ENCODE results near the gene CTDP1. TPM values are rescaled to one million over a fixed set of nuclear protein-coding genes. Genes with fewer than 3 reads are reported as not detected.

Gene CTDP1
- total RNA-seq, 4 donors from 2014 or later, result 20.7 to 36.2 (median 25.8) TPM

DNA sequence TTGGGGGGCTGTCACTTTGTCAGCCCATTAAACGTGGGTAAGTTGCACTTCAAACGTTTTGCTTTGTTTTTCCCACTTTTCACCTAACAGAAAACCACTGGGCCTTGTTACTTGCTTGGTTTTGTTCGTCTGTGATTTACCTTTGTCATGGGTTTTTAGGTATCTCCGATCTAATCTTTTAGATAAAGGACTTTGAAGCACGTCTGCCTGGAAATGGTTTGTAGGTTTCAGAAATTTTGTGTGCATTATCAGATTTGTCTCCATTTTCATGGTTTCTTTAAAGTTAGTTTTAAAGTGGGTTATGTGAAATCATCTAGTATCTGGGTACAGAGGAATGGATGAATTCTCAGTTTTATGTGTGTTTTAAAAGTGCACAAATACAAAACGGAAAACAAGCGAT, 6.4 kb downstream of the CTDP1 start:
- Histone ChIP-seq H3K4me1 (peaks cover under 1 to 13% (median 8%) of the 10 kb centered on the region in 4 donors), H3K36me3 (peaks cover 0 to 5% (median 0%) of the 10 kb centered on the region in 3 donors), H3K27ac (no peak overlapping the region), H3K4me3 (no peak overlapping the region), H3K9me3 (no peaks in the 10 kb centered on the region), H3K27me3 (no peaks in the 10 kb centered on the region)
- no peak for TF ChIP-seq POLR2A (IDR thresholded peaks at IDR 0.05)
- TF ChIP-seq, protein P1, sequence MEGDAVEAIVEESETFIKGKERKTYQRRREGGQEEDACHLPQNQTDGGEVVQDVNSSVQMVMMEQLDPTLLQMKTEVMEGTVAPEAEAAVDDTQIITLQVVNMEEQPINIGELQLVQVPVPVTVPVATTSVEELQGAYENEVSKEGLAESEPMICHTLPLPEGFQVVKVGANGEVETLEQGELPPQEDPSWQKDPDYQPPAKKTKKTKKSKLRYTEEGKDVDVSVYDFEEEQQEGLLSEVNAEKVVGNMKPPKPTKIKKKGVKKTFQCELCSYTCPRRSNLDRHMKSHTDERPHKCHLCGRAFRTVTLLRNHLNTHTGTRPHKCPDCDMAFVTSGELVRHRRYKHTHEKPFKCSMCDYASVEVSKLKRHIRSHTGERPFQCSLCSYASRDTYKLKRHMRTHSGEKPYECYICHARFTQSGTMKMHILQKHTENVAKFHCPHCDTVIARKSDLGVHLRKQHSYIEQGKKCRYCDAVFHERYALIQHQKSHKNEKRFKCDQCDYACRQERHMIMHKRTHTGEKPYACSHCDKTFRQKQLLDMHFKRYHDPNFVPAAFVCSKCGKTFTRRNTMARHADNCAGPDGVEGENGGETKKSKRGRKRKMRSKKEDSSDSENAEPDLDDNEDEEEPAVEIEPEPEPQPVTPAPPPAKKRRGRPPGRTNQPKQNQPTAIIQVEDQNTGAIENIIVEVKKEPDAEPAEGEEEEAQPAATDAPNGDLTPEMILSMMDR (IDR thresholded peaks at IDR 0.05), result no peak
- DNase-seq, result no peak

DNA sequence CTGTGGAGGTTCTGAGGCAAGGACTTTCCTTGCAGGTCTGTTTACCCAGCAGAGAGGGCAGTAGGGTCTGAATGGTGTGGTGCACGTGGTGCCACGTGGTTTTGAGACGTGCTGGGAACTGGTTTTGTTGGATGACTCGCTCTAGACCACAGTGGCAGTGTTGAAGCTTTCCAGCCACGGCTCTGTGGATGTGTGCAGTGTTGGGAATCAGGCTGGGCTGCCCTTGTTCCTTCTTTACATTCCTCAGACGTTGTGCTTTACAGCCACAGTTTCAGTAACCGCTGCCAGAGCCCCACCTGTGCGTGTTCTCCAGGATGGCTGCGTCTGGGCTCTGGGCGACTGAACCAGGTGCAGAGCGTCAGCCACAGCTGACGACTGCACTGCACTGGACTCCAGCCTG, 8.2 kb downstream of the CTDP1 start:
- peaks cover 0 to 5% (median 0%) of the 10 kb centered on the region in 3 donors for H3K36me3 ChIP-seq
- no peaks in the 10 kb centered on the region for H3K9me3 ChIP-seq
- DNase-seq, result peak in 1 of 3 donors; percentile 41
- H3K4me3 ChIP-seq, result no peak overlapping the region
- H3K27ac ChIP-seq, result no peak overlapping the region
- no peaks in the 10 kb centered on the region for H3K4me1 ChIP-seq
- TF ChIP-seq, protein P1 (IDR thresholded peaks at IDR 0.05), result no peak
- TF ChIP-seq POLR2A (IDR thresholded peaks at IDR 0.05), result no peak
- no peaks in the 10 kb centered on the region for H3K27me3 ChIP-seq

DNA sequence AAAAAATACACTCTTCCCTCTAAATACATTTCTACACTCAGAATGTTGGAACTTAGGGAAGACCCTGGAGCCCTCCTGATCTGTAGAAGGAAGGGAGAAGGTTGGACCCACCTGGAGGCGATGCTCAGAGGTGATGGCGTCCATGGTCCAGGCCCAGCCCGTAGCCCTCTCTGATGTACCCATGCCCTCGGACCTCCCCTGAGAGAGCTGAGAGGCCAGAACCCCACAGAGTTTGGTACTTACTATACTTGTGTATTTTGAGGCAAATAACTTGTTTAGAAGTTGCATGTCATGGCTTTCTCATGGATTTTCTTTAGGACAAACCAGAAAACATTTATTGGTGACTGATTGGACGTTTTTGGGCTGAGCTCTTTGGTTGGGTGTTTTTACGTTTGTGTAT, 10.5 kb downstream of the CTDP1 start:
- H3K4me1 ChIP-seq, result no peaks in the 10 kb centered on the region
- H3K27ac ChIP-seq, result no peak overlapping the region
- H3K27me3 ChIP-seq, result no peaks in the 10 kb centered on the region
- H3K4me3 ChIP-seq, result no peak overlapping the region
- H3K9me3 ChIP-seq, result no peaks in the 10 kb centered on the region
- DNase-seq, result peak in 1 of 3 donors; percentile 35
- peaks cover 0 to 2% (median 0%) of the 10 kb centered on the region in 3 donors for H3K36me3 ChIP-seq
- TF ChIP-seq, protein P1 (IDR thresholded peaks at IDR 0.05), result no peak
- no peak for TF ChIP-seq POLR2A (IDR thresholded peaks at IDR 0.05)

DNA sequence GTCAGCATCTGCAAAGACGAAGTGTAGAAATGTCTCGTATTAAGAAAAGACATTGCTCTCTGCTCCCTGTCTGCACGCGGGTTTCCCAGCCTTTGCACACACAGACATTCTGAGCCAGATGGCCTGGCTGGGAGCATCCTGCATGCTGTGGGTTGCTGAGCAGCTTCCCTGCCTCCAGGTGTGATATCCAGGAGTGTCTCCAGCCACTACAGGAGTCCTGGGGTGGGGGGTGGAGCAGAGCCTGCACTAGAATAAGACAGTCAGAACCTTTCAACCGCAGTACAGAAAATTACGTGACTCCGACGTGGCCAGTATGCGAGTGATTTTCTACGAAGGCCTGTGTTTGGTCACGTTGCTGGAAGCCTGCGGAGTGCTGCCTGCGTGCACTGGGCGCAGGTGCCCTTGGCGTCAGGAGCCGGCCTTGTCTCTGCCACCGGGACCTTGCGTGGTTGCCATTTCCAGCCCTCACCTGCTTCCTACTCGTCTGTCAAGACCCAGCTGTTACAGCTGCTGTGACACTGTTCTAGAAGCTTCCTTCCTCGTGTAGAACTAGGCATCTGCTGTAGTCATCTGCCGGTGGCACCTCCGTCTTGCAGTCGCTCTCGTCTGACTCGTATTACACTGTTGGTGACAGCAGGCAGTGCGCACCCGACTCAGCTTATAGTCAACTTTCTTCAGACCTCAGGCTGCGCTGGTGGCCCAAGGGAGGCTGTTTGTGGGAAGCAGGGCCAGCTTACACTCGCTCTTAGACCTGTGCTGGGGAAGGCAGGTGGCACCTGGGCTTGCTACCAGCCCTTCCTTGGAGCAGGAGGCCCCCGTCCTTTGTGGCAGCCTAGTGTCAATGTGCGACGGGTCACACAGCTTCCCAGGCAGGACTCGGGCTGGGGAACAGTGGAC, 11.2 kb downstream of the CTDP1 start:
- TF ChIP-seq, protein P1 (IDR thresholded peaks at IDR 0.05), result no peak
- TF ChIP-seq POLR2A (IDR thresholded peaks at IDR 0.05), result no peak
- no peaks in the 10 kb centered on the region for H3K9me3 ChIP-seq
- peak in 1 of 3 donors; percentile 38 for DNase-seq

DNA sequence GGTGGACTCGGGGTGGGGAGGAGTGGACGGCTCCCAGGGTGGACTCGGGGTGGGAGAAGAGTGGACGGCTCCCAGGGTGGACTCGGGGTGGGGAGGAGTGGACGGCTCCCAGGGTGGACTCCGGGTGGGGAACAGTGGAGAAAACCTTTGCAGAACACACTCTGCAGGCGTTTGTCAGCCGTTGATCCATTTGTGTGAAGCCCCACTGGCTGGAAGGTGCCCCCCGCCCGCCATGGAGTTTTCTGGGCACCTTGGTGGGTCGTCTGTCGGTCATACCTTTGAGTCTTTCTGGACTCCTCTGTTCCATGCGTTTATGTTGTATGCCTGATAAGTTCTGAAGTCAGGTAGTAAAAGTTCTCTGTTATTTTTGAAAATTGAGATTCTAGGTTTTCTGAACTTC, 12.5 kb downstream of the CTDP1 start:
- peaks cover 0 to 21% (median 0%) of the 10 kb centered on the region in 3 donors for H3K36me3 ChIP-seq
- no peak overlapping the region for H3K27ac ChIP-seq
- no peak overlapping the region for H3K4me3 ChIP-seq
- TF ChIP-seq POLR2A (IDR thresholded peaks at IDR 0.05), result no peak
- TF ChIP-seq, protein P1 (IDR thresholded peaks at IDR 0.05), result no peak
- H3K27me3 ChIP-seq, result no peaks in the 10 kb centered on the region
- H3K4me1 ChIP-seq, result no peaks in the 10 kb centered on the region
- no peaks in the 10 kb centered on the region for H3K9me3 ChIP-seq
- peak in 1 of 3 donors; percentile 35 for DNase-seq

More for the DNA sequence above, 11.2 kb downstream of the CTDP1 start:
- no peak overlapping the region for H3K27ac ChIP-seq
- H3K36me3 ChIP-seq, result peaks cover 0 to 10% (median 0%) of the 10 kb centered on the region in 3 donors
- H3K4me3 ChIP-seq, result no peak overlapping the region
- H3K27me3 ChIP-seq, result no peaks in the 10 kb centered on the region
- no peaks in the 10 kb centered on the region for H3K4me1 ChIP-seq
